ELF-1 (cell line): ENCODE data around the gene SPECC1L.

Experiments
- DNase-seq: peaks from one replicate; pipeline ENCODE4 v3.0.0-alpha.2; 2016; ENCODE audit warnings: low read depth, low spot score

Gene SPECC1L

GRCh38 chr22:24414523-24414922, 143.9 kb downstream of the SPECC1L start:
- no peak for DNase-seq

GRCh38 chr22:24414984-24415945, 144.6 kb downstream of the SPECC1L start:
- no peak for DNase-seq

GRCh38 chr22:24416095-24416494, 145.5 kb downstream of the SPECC1L start:
- DNase-seq = no peak

GRCh38 chr22:24416611-24417010, 146.0 kb downstream of the SPECC1L start:
- no peak for DNase-seq

GRCh38 chr22:24417200-24417599, 146.6 kb downstream of the SPECC1L start:
- no peak for DNase-seq

- DNase-seq = no peak
These were observed 147.4 kb downstream of the SPECC1L start for GRCh38 chr22:24417901-24418641.

- no peak for DNase-seq
These were observed 148.3 kb downstream of the SPECC1L start for GRCh38 chr22:24418786-24419474.

GRCh38 chr22:24419475-24419850, 148.8 kb downstream of the SPECC1L start:
- DNase-seq = no peak

- peak; percentile 37 for DNase-seq
These were observed 149.7 kb downstream of the SPECC1L start for GRCh38 chr22:24420072-24420976.

GRCh38 chr22:24420977-24421343, 150.3 kb downstream of the SPECC1L start:
- no peak for DNase-seq

GRCh38 chr22:24421428-24421931, 150.8 kb downstream of the SPECC1L start:
- DNase-seq = peak; percentile 85

- peak; percentile 75 for DNase-seq
These were observed 151.6 kb downstream of the SPECC1L start for GRCh38 chr22:24422102-24422665.

GRCh38 chr22:24423519-24424000, 152.9 kb downstream of the SPECC1L start:
- peak; percentile 51 for DNase-seq

- peak; percentile 34 for DNase-seq
These were observed 153.6 kb downstream of the SPECC1L start for GRCh38 chr22:24424001-24424900.

- no peak for DNase-seq
These were observed 154.5 kb downstream of the SPECC1L start for GRCh38 chr22:24424901-24425775.

GRCh38 chr22:24426436-24426835, 155.8 kb downstream of the SPECC1L start:
- no peak for DNase-seq

- no peak for DNase-seq
These were observed 156.3 kb downstream of the SPECC1L start for GRCh38 chr22:24426851-24427499.
